K562 (cell line): ENCODE measurements around the gene USB1. TPM values are rescaled to one million over a fixed set of nuclear protein-coding genes. Genes with fewer than 3 reads are reported as not detected.

ENCODE experiments used
- ARID2 ChIP-seq: fragments of 450-650 bp; IDR thresholded peaks from 2 replicates; pipeline ENCODE4 v1.6.1; 2017; ENCODE audit warnings: antibody characterized with exemption, mild to moderate bottlenecking
- DPF2 ChIP-seq: fragments of 450-650 bp; IDR thresholded peaks from 2 replicates; pipeline ENCODE4 v1.6.1; 2016
- FIP1L1 ChIP-seq: fragments of 200-400 bp; formaldehyde crosslinking; IDR thresholded peaks from 2 replicates; pipeline ENCODE4 v1.6.1; 2018; ENCODE audit warnings: mild to moderate bottlenecking, low read depth, low read length; ENCODE audit not compliant: poor library complexity, severe bottlenecking
- HDAC1 ChIP-seq, 2 experiments: fragments of 450-650 bp; IDR thresholded peaks; 2 replicates each; pipeline ENCODE4 v1.6.1; 2016 to 2017; ENCODE audit warnings: inconsistent platforms in 1 of 2, mild to moderate bottlenecking in 1 of 2, moderate library complexity in 1 of 2
- JUND ChIP-seq, 2 experiments: IDR thresholded peaks; 2 replicates in 1 of 2; 3 replicates in 1 of 2; pipeline ENCODE4 v1.6.1; 2011; ENCODE audit warnings: borderline replicate concordance in 2 of 2, low read depth in 2 of 2, low read length in 2 of 2, improper control_type of control experiment in 1 of 2, missing biosample characterization in 1 of 2, missing genetic modification characterization in 1 of 2, missing genetic modification reagents in 1 of 2
- MED1 ChIP-seq: sonication (generic); formaldehyde crosslinking; IDR thresholded peaks from 2 replicates; pipeline ENCODE4 v1.8.1; 2023; ENCODE audit warnings: missing genetic modification reagents, borderline replicate concordance
- MYNN ChIP-seq, 2 experiments: sonication (generic); formaldehyde crosslinking in 1 of 2; IDR thresholded peaks; 2 replicates each; pipeline versions ENCODE4 v1.5.0 to v1.6.1; 2016 to 2020; ENCODE audit warnings: antibody characterized with exemption in 1 of 2, missing genetic modification reagents in 1 of 2
- NRF1 ChIP-seq, 2 experiments: fragments of 450-650 bp; IDR thresholded peaks in 1 of 2; conservative IDR thresholded peaks in 1 of 2; 2 replicates each; pipeline ENCODE4 v1.6.1; 2014; ENCODE audit warnings: mild to moderate bottlenecking in 2 of 2
- RBM25 ChIP-seq: fragments of 200-400 bp; formaldehyde crosslinking; IDR thresholded peaks from 2 replicates; pipeline ENCODE4 v1.6.1; 2018; ENCODE audit warnings: low read length, low read depth, moderate library complexity; ENCODE audit not compliant: severe bottlenecking
- SMARCE1 ChIP-seq: fragments of 450-650 bp; IDR thresholded peaks from 2 replicates; pipeline ENCODE4 v1.7.1; 2016; ENCODE audit warnings: mild to moderate bottlenecking
- TBP ChIP-seq: optimal IDR thresholded peaks from 2 replicates; pipeline ENCODE3; 2011; ENCODE audit warnings: low read depth, low read length, improper control_type of control experiment
- YBX1 ChIP-seq: fragments of 450-650 bp; IDR thresholded peaks from 2 replicates; pipeline ENCODE4 v1.7.1; 2016; ENCODE audit warnings: mild to moderate bottlenecking
- ZNF77 ChIP-seq: fragments of 250-450 bp; sonication (Bioruptor Pico); IDR thresholded peaks from 2 replicates; pipeline ENCODE4 v1.5.0; 2020
- polyA plus RNA-seq, 8 experiments: library from polyadenylated mRNA; depleted of rRNA in 4 of 8; stranded (reverse) in 5 of 8; unstranded in 3 of 8; fragments of >200 nt; fragmentation: Nextera tagmentation in 2 of 8; fragmentation: Illumina TruSeq in 1 of 8; extraction: Ambion mirVana in 2 of 8; extraction: Trizol in 1 of 8; gene quantifications; 2 replicates each; pipeline versions ENCODE4 v1.2.1 to v1.2.3, GENCODE V29; 2011 to 2014; ENCODE audit warnings: inconsistent platforms in 1 of 8, missing spikeins in 1 of 8
- total RNA-seq, 7 experiments: library from RNA; depleted of rRNA in 6 of 7; stranded (reverse); fragments of >200 nt in 6 of 7; fragmentation: Illumina TruSeq in 2 of 7; extraction: Trizol in 2 of 7; gene quantifications; 2 replicates each; pipeline versions ENCODE4 v1.2.1 to v1.2.3, GENCODE V29; 2011 to 2021; ENCODE audit warnings: low replicate concordance in 1 of 7
- TF ChIP-seq, protein P1 (sequence below): fragments of 450-650 bp; IDR thresholded peaks from 2 replicates; pipeline ENCODE4 v1.6.1; 2016; ENCODE audit warnings: mild to moderate bottlenecking, moderate library complexity
- TF ChIP-seq, protein P2 (sequence below): sonication (generic); formaldehyde crosslinking; IDR thresholded peaks from 2 replicates; pipeline ENCODE4 v1.8.0; 2022; ENCODE audit warnings: mild to moderate bottlenecking, missing genetic modification reagents

USB1 gene
- total and polyA plus RNA-seq, 9 of the 15 experiments (the other 6 are each of a cell fraction or from before 2014, with no cell fraction given): 11.6 to 73.6 (median 19.4) TPM

DNA sequence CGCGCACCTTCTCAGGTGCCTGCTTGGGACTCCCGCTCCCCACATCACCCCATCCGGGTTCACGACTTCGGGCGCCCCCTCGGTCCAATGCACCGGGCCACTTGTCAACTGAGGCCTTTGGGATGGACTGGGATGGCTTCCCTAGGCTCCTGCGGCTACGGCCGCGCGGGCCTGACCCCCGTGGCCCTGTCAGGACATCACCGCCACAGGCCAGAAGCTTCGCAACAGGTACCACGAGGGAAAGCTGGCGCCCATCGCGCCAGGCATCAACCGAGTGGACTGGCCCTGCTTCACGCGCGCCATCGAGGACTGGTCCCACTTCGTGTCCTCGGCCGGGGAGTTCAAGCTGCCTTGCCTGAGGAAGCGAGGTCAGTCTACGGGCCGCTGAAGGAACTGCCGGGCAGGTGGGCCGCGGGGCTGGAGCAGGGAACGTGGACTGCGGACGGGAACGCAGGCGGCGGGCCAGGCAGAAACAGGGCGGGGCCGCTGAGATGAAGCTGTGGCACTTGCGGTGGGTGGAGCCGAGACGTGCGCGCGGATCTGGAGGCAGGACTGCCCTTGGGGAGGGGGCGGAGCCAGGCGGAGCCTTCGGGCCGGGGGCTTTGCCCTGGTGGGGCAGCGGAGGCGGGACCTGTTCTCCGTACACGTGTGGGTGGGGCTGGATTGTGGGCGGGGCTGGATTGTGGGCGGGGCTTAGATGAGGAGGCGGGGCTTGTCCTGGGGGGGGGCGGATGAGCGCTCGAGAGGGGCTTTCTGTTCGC lies 16.6 kb upstream of the USB1 start (continued):
- TF ChIP-seq HDAC1 (IDR thresholded peaks at IDR 0.05): no peak
- TF ChIP-seq MYNN (IDR thresholded peaks at IDR 0.05): 0 out of 2 replicates have a peak, but pooled peaks have one; percentile 26
- TF ChIP-seq MYNN (CRISPR knock-in tag; IDR thresholded peaks at IDR 0.05): no peak
- TF ChIP-seq YBX1: no peak
- no peak for TF ChIP-seq ARID2
- TF ChIP-seq, protein P1, sequence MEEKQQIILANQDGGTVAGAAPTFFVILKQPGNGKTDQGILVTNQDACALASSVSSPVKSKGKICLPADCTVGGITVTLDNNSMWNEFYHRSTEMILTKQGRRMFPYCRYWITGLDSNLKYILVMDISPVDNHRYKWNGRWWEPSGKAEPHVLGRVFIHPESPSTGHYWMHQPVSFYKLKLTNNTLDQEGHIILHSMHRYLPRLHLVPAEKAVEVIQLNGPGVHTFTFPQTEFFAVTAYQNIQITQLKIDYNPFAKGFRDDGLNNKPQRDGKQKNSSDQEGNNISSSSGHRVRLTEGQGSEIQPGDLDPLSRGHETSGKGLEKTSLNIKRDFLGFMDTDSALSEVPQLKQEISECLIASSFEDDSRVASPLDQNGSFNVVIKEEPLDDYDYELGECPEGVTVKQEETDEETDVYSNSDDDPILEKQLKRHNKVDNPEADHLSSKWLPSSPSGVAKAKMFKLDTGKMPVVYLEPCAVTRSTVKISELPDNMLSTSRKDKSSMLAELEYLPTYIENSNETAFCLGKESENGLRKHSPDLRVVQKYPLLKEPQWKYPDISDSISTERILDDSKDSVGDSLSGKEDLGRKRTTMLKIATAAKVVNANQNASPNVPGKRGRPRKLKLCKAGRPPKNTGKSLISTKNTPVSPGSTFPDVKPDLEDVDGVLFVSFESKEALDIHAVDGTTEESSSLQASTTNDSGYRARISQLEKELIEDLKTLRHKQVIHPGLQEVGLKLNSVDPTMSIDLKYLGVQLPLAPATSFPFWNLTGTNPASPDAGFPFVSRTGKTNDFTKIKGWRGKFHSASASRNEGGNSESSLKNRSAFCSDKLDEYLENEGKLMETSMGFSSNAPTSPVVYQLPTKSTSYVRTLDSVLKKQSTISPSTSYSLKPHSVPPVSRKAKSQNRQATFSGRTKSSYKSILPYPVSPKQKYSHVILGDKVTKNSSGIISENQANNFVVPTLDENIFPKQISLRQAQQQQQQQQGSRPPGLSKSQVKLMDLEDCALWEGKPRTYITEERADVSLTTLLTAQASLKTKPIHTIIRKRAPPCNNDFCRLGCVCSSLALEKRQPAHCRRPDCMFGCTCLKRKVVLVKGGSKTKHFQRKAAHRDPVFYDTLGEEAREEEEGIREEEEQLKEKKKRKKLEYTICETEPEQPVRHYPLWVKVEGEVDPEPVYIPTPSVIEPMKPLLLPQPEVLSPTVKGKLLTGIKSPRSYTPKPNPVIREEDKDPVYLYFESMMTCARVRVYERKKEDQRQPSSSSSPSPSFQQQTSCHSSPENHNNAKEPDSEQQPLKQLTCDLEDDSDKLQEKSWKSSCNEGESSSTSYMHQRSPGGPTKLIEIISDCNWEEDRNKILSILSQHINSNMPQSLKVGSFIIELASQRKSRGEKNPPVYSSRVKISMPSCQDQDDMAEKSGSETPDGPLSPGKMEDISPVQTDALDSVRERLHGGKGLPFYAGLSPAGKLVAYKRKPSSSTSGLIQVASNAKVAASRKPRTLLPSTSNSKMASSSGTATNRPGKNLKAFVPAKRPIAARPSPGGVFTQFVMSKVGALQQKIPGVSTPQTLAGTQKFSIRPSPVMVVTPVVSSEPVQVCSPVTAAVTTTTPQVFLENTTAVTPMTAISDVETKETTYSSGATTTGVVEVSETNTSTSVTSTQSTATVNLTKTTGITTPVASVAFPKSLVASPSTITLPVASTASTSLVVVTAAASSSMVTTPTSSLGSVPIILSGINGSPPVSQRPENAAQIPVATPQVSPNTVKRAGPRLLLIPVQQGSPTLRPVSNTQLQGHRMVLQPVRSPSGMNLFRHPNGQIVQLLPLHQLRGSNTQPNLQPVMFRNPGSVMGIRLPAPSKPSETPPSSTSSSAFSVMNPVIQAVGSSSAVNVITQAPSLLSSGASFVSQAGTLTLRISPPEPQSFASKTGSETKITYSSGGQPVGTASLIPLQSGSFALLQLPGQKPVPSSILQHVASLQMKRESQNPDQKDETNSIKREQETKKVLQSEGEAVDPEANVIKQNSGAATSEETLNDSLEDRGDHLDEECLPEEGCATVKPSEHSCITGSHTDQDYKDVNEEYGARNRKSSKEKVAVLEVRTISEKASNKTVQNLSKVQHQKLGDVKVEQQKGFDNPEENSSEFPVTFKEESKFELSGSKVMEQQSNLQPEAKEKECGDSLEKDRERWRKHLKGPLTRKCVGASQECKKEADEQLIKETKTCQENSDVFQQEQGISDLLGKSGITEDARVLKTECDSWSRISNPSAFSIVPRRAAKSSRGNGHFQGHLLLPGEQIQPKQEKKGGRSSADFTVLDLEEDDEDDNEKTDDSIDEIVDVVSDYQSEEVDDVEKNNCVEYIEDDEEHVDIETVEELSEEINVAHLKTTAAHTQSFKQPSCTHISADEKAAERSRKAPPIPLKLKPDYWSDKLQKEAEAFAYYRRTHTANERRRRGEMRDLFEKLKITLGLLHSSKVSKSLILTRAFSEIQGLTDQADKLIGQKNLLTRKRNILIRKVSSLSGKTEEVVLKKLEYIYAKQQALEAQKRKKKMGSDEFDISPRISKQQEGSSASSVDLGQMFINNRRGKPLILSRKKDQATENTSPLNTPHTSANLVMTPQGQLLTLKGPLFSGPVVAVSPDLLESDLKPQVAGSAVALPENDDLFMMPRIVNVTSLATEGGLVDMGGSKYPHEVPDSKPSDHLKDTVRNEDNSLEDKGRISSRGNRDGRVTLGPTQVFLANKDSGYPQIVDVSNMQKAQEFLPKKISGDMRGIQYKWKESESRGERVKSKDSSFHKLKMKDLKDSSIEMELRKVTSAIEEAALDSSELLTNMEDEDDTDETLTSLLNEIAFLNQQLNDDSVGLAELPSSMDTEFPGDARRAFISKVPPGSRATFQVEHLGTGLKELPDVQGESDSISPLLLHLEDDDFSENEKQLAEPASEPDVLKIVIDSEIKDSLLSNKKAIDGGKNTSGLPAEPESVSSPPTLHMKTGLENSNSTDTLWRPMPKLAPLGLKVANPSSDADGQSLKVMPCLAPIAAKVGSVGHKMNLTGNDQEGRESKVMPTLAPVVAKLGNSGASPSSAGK: peak; percentile 83
- TF ChIP-seq SMARCE1: no peak
- no peak for TF ChIP-seq JUND (IDR thresholded peaks at IDR 0.05; ENCODE audit: borderline replicate concordance, low read depth, low read length)
- no peak for TF ChIP-seq JUND (tag; IDR thresholded peaks at IDR 0.05; ENCODE audit: borderline replicate concordance, low read depth, low read length)
- peak; percentile 76 to 81 for TF ChIP-seq NRF1 (conservative IDR thresholded peaks at IDR 0.05 in 1 of 2, IDR thresholded peaks at IDR 0.05 in 1 of 2)
- no peak for TF ChIP-seq MED1 (CRISPR knock-in tag)
- TF ChIP-seq DPF2: no peak
- no peak for TF ChIP-seq ZNF77 (CRISPR knock-in tag)
- TF ChIP-seq RBM25: no peak
- TF ChIP-seq TBP: peak; percentile 47
- TF ChIP-seq FIP1L1: peak; percentile 27
- TF ChIP-seq, protein P2, sequence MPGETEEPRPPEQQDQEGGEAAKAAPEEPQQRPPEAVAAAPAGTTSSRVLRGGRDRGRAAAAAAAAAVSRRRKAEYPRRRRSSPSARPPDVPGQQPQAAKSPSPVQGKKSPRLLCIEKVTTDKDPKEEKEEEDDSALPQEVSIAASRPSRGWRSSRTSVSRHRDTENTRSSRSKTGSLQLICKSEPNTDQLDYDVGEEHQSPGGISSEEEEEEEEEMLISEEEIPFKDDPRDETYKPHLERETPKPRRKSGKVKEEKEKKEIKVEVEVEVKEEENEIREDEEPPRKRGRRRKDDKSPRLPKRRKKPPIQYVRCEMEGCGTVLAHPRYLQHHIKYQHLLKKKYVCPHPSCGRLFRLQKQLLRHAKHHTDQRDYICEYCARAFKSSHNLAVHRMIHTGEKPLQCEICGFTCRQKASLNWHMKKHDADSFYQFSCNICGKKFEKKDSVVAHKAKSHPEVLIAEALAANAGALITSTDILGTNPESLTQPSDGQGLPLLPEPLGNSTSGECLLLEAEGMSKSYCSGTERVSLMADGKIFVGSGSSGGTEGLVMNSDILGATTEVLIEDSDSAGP (CRISPR knock-in tag): no peak; the same call in 1 of the 2 replicates
